Measurements from ENCODE around the gene REEP1.

DNA sequence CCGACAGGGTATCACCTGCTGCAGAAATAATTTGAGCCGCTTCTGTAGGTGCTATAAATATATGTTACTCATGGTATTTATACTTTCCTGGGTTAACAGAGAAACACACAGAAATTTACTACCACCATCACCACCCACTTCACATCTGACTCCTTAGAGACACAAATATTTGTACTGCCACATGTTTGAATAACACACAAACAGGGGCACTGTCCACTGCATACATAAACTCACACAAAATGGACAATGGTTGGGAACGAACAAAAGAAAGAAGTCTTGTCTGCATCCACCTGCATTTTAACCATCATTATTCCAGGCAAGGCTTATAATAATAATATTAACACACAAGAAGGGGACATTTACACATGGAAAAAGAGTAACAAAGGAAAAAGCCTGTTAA is 166.1 kb downstream of the REEP1 start:
- TF ChIP-seq POLR2A (IDR thresholded peaks at IDR 0.05; ENCODE audit: low read depth, low read length) (no peak), RAD21 (IDR thresholded peaks at IDR 0.05; ENCODE audit: low read length) (no peak)
- TF ChIP-seq, protein P1, sequence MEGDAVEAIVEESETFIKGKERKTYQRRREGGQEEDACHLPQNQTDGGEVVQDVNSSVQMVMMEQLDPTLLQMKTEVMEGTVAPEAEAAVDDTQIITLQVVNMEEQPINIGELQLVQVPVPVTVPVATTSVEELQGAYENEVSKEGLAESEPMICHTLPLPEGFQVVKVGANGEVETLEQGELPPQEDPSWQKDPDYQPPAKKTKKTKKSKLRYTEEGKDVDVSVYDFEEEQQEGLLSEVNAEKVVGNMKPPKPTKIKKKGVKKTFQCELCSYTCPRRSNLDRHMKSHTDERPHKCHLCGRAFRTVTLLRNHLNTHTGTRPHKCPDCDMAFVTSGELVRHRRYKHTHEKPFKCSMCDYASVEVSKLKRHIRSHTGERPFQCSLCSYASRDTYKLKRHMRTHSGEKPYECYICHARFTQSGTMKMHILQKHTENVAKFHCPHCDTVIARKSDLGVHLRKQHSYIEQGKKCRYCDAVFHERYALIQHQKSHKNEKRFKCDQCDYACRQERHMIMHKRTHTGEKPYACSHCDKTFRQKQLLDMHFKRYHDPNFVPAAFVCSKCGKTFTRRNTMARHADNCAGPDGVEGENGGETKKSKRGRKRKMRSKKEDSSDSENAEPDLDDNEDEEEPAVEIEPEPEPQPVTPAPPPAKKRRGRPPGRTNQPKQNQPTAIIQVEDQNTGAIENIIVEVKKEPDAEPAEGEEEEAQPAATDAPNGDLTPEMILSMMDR (conservative IDR thresholded peaks at IDR 0.05; ENCODE audit: low read depth, low read length) = no peak

All from IMR-90 (cell line).